GM18867 (cell line): ENCODE measurements around the gene C14orf119.
A peak's percentile ranks its signal among the peaks of the same experiment; 100 is the strongest.

ENCODE experiments used
- ATAC-seq: cut with Tn5 transposase; IDR thresholded peaks from one replicate; pipeline ENCODE4 v1.9.1; 2021; ENCODE audit warnings: mild to moderate bottlenecking, moderate library complexity; ENCODE audit not compliant: unreplicated experiment

The C14orf119 gene

DNA sequence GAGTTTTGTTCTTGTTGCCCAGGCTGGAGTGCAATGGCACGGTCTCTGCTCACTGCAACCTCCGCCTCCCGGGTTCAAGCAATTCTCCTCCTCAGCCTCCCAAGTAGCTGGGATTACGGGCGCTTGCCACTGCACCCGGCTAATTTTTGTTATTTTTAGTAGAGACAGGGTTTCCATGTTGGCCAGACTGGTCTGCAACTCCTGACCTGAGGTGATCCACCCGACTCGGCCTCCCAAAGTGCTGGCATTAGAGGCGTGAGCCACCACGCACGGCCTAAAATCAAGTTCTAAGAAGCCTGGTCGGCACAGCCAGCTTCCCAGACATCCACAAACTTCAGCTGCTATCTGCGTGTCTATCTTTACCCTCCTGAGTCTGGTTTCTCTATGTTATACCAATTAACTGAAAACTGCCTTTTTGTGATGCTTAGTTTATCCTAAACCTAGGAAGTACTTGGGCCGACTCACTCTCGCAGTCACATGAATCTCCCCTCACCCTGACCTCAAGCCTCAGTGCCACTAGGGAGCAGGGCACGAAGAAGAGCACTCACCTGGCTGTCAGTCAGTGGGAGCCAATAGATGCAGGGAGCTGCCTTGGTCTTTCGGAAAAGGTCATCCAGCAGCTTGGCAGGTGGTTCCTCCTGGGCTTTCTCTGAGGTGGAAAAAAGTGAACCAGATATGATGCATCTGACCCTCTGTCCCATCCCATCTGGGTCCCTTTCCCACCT, 34.6 kb upstream of the C14orf119 start:
- no peak for ATAC-seq

DNA sequence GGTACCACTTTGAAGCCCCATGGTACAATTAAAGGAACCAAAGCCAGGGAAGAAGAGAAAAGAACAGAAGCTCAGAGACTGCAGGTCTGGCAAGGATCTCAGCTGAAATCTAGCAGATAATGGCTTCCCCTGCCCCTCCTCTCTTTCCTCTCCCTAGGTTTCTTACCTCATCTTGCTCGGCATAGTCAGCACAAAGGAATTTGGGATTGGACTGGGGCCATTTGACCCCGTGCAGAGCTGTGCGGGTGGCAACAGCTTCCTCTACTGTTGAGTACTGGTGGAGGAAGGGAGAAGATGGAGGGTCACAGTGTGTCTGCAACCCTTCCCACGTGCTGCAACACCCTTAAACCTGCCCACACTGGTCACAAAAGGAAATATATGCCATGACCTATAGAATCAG, 33.3 kb upstream of the C14orf119 start:
- no peak for ATAC-seq

DNA sequence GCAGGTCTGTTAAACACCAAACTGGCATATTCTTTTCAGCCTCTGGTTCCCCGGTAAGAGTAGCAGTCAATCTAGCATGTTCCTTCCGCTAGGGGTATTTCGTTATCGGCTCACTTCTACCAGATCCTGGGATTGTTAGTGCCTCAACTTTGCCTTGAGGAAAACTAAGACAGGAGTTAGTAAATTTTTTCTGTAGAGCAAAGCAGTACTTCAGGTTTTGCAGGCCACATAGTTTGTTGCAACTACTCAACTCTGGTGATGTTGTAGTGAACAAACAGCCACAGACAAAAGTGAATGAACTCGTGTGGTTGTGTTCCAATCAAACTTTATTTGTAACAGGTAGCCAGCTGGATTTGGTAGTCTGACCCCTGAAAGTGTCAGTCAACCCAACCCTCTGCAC, 31.7 kb upstream of the C14orf119 start:
- ATAC-seq, result no peak

DNA sequence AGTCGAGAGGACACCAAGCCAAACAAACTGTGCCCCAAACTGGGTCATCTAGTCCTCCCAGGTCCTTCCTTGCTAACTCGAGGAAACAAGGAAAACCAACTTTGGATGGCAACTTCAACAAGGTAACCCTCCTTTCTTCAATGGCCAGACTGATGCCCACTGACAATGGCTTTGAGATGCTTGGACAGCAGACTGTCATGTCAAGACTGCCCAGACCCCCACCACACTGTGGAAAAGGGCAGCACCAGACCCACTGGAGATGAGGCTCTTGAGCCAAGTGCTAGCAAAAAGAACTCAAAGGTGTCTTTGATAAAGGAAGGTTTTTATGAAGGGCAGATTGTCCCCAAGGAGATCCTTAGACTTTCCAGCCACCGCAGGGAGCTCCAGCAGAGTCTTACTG, 28.9 kb upstream of the C14orf119 start:
- ATAC-seq, result no peak

DNA sequence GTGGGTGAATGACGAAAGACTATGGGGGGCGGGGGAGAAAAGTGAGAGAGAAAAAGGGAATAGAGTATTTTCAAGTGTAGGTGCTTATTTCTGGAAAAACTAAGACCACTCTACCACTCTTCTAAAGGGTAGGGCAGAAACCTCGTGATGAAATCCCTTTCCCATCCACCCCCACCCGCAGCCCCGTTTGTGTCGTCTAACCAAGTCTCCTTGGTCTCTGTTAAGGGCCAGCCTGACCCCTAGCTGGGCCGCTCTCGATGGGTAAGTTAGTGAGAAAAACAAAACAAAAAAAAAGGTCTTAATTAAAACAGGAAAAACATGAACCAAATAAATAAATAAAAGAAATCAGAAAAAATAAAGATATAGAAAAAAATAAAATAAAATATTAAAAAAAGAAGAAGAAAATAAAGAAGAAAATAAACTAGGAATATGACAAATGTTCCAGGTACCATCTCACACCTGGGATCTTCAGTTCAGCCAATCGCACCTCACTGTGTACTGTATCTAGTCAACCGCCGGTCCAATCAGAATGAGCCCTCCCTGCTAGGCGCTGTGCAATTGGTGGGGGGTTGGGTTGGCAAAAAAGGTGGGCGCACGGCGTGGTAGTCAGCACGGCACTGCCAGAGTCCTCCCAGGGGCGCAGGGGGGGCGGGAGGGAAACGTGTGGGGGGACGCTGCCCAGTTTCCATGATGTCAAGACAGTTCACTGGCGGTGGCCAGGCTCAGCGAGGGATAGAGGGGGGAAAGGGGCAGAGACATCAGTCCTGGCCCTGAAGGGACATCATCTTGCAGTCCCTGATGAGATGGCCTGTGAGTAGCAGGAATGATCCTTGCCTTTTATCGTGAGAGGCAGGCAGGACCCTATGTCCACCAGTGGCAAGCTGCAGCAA, 28.2 kb upstream of the C14orf119 start:
- ATAC-seq, result no peak

GRCh38 chr14:23067847-23068788, 27.2 kb upstream of the C14orf119 start:
- no peak for ATAC-seq

DNA sequence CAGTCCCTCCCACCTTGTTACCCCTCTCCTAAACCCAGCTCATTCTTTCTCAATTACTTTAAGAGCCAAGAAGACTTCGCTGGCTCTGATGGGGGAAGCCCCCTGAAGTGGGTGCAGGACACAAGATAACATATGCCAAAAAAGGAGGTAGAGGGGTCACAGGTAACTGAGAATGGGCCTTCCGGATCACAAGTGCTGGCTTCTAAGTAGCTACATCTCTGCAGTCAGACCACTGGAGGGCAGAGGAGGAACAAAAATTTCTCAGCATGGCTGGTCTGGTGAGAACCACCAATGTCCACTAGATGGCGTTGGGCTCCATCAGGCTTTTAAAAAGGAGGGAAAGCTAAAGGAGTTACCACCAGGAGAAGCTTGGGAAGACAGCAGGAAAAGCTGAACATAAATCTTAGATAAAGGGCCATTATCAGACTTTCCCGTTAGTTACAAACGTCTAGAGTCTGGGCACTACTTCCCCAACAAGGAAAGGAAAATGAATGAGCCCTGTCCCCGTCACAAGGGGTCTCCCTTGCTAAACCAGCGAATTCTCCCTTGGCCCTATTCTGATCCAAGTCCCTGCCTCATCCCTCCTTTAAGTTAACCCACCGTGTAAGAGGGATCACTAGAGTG, 26.4 kb upstream of the C14orf119 start:
- ATAC-seq, result peak; percentile 72

- ATAC-seq, result no peak
Measured at GRCh38 chr14:23069413-23069806, 25.9 kb upstream of the C14orf119 start.

DNA sequence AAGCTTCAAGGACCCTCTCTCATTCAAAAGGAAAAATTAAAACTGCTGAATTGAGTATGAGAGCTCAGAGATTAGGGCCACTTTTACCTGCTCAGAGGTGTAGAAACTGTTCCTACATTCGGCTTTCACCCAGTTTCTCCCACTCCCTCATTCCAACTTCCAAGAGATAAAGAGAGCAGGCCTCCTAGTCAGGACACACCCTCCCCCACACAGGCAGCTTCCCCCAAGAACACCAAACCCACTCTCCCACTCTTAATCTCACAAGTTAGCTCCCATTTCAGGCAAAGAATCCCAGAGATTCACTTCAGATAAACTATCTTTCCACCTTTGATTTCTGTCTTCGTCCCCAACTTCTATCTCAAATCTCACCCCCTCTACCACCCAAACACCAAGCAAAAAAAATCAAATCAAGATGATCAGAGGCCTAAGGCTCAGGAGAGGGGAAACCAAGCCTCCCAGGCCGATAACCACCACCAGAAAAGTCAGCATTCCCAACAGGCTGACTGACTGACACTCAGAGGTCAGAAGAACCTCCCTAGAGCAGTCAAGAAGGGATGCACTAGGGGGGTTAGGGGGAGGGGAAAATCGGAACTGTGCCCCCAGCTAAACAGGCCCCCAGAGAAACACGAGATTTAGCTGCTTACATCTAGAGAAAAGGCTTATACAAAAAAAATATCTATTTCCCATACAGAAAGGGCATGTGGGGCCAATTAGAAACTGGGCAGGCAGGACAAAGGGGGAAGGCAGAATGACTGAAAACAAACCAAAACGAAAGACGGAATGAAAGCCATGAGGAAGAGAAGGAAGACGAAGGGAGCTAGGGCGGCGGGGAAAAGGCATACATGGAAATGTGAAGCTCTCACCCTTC, 24.8 kb upstream of the C14orf119 start:
- ATAC-seq, result no peak

DNA sequence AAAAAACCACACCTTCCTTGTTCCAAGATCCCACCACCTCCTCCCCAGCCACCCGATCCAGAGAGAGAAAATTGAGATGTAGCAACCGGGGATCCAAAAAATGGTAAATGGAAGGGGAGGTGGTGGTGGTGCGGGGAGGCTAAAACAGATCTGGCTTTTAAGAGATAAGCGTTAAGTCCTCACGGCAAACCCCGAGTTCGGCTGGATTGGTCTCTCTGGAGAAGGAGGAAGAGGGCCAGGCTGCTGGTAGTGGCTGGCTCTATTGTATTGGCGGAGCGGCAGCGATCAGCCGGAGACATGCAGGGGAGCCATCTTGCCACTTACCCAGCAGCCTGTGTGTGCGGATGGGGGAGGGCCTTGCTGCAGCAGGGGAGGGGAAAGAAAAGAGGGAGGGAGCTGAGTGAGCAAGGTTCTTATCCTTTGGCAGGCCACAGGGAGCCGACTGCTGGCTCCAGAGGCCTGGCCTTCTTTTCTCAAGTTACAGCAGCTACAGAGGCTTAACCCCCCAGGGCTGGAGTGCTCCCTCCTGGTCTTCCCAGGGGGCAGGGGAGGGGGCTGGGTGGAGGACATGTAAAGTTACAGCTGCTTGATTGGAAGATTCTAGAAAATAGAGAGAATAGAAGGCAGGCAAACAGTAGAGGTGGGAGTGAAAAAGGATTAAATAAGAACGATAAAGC, 23.9 kb upstream of the C14orf119 start:
- ATAC-seq, result peak; percentile 86

GRCh38 chr14:23071921-23072539, 23.3 kb upstream of the C14orf119 start:
- ATAC-seq, result no peak

GRCh38 chr14:23074906-23075305, 20.4 kb upstream of the C14orf119 start:
- no peak for ATAC-seq

- ATAC-seq, result no peak
Measured at GRCh38 chr14:23076785-23077408, 18.4 kb upstream of the C14orf119 start.

DNA sequence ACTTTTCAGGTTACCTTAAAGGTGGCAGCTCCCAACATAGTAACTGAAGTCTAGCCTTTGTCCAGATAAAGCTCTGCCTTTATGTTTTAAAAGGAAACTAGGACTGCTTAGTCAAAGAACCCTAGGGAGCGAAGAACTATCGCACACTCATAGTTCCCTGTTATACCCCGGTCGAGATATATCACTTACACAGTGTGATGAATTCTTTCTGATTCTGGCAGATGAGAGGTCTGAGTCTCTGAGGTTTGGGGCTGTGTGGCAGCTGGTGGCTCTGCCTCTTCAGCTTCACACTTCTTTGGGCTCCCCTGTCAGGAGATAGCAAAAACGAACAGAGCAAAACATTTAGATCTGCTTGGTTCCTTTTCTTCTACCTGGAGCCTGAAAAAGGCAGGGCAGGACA, 17.3 kb upstream of the C14orf119 start:
- no peak for ATAC-seq

- no peak for ATAC-seq
Measured at GRCh38 chr14:23078692-23079116, 16.6 kb upstream of the C14orf119 start.

DNA sequence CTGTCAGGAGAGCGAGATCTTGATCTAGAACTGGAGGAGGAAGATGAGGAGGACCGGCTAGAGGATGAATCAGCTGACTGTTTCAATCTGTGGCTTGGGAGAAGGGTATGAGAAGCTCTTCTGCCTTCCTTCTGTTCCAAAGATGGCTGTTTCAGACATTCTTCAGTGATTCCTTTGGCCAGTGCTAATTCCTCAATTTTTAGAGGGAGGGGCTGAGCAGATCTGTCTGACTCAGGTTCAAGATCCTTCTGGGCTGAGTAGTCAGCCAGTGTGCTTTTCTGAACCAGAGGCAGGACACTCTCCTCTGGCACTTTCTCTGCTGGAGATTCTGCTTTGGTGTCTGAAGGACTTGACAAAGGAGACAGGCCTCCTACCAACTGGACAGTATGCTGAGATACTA, 15.6 kb upstream of the C14orf119 start:
- ATAC-seq, result no peak

- ATAC-seq, result no peak
Measured at GRCh38 chr14:23080474-23080873, 14.8 kb upstream of the C14orf119 start.

DNA sequence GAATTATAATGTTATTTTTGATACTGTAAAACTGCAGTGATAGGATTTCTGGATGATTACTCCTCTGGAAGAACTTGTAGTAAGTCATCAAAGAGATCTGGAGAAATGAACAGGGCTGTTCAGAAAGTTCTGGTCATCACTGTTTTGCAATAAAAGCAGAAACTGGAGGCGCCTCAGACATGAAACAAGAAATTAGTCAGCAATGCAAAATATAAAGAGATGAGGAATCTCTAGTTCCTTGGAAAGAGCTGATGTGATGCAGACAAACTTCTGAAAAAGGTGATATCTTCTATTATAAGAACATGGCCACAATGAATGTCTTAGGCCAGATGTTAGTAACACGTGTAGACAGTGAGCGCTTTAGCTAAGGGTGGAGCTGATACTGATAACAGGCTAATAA, 9.8 kb upstream of the C14orf119 start:
- no peak for ATAC-seq
